Muscle of back (tissue), 11 donors: ENCODE results near the gene ING4. TPM values are rescaled to one million over a fixed set of nuclear protein-coding genes. Genes with fewer than 3 reads are reported as not detected.
A peak's percentile ranks its signal among the peaks of the same experiment; 100 is the strongest.

Source experiments
- DNase-seq, 3 donors: peaks; one replicate each; pipeline versions ENCODE4 v3.0.0 to v3.0.0-alpha.2; 2013
- polyA plus RNA-seq, 10 donors: library from polyadenylated mRNA; unstranded; fragments of 120-200 nt; gene quantifications; one replicate each; pipeline ENCODE4 v1.2.1, GENCODE V29; 2013; ENCODE audit not compliant: insufficient read length in 10 of 10

ING4 gene
- polyA plus RNA-seq, 10 donors: 43.7 to 54.1 (median 48.9) TPM

DNA sequence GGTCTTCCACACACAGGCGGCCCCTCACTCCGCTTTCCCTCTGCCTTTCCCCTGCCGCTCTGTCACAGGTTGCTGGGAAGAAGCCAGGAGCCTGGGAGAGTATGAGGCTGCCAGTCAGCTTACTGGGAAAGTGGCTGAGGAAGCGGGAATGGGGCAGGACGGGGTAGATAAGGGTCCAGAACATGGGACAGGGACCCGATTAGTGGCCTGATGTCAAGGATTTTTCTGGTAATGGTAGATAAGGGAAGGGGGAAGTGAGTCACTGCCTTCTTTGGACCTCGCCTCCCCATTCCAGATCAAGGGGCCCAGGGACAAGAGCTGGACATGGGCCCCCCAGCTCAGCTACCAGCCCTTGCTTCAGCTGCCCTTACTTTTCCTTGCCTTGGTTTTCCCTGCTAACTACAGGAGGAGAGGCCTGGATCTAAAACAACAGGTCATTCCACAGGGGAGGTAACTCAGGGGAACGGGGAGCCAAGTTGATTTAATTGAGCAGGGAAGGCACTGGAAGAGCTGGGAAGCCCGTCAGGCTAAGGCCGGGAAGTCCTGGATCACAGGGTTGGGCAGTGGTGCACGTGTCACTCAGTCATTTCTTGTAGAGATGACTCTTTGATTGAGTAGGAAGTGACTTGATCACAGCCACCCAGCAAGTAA lies 23.6 kb downstream of the ING4 start:
- DNase-seq: no peak

DNA sequence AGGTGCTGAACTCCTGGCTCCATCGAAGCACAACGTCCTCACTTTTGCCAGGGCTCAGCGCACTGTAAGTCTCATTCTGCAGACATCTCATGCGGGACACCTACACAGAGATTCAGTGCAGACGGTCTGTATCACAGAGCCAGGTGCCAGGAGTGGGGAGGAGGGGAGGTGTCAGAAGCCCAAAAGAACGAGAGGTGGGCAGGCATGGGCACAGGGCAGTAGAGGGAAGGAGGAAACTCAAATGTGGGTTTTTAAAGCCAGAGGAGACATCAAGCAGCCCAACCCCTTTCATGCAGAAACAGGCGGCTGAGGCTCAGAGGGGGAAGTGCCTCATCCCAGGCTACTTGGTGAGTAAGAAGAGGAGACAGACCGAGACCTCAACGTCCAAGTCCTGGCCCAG lies 24.6 kb downstream of the ING4 start:
- peak in 1 of 3 donors; percentile 38 for DNase-seq

DNA sequence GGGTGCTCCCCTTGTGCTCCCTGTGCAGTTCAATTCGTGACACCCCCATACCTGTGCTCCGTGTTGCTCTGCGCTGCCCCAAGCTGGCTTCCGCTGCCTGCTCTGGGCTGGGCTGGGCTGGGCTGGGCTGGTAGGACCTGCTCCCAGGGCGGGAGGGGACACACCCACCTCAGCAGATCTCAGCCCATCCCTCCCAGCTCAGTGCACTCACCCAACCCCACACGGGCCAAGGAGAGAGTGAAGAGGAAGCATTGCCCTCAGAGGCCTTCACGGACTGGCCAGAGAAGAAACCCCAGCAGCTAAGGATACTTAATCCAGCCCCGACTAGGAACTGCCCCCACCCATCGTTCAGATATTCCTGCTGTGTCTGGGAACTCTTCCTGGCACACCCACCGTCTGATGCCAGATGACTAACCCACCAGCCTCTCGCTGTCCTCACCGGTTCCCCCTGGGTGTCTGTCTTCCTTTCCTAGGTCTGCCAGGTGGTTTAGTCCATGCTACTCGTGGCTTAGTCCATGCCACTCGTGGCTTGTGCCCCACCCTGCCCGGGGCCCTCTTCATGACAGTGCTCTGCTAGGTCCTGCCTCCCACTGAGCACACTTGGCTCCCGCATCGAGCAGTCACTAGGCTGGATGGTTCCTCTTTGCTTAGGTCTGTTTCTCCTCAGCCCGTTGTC lies 26.9 kb downstream of the ING4 start, which contains the start of gene LPAR5:
TSS of gene LPAR5 (minus strand) at position 104 of the 676 bp plus-strand sequence. CDS start 14,711 bp downstream, outside the sequence.
- peak in 1 of 3 donors; percentile 27 for DNase-seq

DNA sequence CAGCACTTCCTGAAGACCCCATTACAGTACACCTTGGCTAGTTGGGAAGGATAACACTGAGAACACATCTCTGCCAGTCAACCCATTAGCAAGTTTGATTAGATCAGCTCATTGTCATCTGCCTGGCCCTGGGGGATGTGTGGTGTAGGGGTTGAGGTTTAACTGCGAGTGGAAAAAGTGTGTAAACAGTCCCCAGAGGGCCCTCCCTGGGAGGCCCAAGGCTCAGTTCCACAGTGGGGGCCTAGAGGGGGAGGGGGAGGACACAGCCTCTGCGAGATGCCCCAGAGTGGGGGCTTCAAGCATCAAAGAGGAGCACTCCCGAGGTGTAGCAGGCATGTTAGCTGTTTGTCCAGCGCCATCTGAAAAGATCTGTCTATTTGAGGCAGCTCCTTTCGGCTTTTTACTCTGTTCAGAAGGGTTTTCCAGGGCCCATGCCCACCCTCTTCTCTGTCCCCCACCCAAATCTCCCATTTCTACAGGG lies 27.5 kb downstream of the ING4 start:
- DNase-seq: no peak

DNA sequence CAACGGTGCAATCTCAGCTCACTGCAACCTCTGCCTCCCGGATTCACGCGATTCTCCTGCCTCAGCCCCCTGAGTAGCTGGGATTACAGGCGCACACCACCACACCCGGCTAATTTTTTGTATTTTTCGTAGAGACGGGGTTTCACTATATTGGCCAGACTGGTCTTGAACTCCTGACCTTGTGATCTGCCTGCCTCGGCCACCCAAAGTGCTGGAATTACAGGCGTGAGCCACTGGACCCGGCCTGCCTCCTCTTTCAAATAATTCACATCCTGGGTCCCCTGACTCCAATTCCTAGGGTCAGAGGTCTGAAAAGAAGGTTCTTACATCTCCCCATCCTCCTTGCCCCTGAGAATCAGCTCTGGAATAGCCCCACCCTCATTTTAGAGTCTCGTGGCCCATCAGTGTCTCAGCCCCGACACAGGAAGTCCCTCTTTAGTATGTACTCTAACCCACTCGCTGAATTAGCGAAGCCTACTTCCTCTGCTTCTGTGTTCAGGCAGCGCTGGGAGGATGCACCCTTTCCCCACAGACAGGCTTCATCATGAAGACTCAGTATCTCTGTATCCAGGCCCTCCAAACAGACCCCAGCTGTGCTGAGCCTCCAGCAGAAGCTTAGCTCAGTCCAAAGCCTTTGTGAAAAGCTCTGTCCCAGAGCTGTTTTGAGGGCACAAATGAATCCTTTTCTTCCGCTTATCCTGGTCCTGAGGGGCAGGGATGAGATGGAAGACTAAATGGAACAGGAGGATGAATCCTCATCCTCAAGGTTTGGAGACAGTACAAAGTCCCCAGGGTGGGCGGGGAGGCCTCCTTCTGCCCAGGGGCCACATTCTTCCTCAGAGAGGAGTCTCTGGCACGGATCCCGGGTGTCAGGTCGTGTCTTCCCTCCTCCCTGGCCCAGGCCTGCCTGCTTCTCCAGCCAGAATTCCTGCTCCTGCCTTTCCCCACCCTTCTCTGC lies 30.6 kb downstream of the ING4 start:
- peak in 1 of 3 donors; percentile 78 for DNase-seq

DNA sequence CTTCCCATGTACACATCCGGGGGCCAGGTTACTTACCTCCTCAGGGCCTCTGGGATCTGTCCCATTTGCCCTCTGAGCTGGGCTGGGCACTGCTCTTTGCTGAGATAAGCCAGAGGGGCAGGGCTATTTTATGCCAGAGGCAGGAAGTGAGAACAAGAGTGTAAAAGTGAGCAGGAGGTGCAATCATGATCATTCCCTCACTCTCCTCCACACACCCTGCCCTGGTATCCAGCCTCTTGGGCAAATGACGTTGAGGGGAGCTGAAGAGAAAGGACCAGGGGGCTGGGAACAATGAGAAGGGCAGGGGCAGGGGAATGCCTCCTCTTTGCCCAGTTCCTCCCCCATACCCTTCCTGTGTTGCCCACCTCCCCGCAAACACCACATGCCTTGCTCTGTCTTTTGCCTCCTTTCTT lies 31.4 kb downstream of the ING4 start:
- no peak for DNase-seq

DNA sequence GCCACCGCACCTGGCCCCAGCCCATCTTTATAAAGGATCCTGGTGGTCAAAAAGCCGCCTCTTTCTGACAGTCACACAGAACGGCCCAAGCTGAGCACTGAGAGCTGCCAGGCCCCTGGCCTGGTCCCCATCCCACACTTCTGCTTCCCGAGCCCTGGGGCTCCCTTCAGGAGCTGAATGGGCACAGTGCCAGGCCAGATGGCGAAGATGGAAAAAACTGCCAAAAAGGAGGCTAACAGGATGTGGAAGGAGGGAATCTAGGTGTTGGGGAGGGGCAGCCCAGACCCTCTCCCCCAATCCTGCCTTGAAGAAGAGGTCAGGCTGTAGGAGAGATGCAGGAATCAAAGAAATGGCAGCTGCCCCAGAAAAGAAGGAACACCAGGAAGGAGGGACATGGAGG lies 32.2 kb downstream of the ING4 start:
- DNase-seq: peak in 1 of 3 donors; percentile 62

DNA sequence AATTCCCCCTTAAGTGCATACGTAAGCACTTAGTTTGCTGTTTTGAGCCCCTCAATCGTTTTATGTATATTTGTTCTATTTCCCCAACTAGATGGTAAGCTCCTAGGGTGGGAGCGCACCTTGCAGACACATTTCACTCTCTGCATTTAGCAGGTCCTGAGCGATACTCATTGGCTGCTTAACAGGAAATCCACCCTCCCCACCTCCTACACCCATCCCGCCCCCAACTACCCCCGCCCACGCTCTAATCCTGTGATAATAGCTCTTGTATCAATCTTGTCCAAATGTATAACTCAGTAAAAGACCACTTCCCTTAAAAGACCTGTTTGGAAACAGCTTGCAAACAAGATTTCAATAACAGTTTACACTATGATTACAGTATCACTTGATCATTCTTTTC lies 35.3 kb downstream of the ING4 start:
- DNase-seq: no peak

DNA sequence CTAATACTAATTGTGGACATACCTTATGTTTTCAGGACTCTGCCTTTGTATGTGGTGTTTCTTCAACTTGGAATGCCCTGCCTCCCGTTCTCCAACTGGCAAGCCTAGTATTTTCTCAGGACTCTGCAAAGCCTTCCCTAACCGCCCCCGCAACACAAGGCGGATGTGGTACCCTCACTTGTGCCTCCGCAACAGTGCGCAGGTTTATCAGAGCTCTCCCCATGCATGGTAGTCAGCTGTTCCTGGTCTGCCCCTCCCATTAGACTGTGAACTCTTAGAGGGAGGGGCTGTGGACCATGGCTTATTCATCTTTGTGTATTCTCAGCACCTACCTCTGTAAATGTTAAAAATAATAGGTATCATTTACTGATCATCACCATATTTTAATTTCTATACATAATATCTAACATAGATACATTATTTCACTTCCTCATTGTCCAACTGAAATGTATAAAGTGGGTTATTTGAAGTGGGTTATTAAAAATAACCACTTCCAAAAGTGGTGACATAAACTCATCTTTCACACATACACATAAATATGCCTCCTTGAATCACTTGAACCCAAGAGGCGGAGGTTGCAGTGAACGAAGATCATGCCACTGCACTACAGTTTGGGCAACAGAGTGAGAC lies 36.1 kb downstream of the ING4 start:
- no peak for DNase-seq

DNA sequence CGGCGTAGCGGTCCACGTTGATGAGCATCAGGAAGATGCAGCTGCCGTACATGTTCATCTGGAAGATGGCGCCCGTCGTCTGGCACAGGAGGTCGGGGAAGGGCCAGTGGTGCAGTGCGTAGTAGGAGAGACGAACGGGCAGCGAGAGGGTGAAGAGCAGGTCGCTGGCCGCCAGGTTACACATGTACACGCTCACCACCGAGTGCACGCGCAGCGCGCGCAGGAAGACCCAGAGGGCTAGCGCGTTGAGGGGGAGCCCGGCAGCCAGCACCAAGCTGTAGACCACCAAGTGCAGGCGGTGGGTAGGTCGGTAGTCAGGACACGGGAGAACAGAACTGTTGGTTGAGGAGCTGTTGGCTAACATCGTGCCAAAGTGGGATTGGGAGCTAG lies 42.0 kb downstream of the ING4 start:
- no peak for DNase-seq

DNA sequence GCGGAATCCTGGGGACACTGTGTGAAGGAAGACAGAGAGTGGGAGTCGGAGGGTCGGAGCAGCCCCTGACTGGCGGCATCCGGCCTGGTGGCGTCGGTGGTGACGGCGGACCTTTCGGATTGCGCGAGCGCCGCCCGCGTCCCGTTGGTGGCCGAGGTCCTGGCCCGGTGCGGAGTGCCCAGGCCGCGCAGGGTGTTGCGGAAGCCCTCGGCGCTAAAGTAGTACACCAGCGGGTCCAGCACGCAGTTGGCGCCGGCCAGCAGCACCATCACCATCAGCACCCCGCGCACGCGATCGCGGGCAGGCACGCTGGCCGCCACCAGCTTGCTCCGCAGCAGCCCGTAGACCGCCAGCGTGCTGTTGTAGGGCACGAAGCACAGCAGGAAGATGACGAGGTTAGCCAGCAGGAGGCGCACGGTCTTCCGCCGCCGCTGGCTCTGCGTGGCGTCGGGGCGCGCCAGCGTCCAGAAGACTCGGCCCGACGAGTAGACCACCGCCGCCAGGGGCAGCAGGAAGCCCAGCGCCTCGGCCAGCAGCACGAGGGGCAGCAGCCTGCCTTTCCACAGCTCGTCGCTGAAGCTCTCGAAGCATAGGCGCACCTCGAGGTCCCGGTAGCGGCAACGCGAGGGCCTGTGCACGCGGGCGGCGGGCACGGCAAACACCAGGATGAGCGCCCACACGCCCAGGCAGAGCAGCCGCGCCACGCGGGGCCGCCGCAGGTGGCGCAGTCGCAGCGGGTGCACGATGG lies 42.6 kb downstream of the ING4 start:
- peak in 2 of 3 donors; percentile 64 to 82 for DNase-seq

DNA sequence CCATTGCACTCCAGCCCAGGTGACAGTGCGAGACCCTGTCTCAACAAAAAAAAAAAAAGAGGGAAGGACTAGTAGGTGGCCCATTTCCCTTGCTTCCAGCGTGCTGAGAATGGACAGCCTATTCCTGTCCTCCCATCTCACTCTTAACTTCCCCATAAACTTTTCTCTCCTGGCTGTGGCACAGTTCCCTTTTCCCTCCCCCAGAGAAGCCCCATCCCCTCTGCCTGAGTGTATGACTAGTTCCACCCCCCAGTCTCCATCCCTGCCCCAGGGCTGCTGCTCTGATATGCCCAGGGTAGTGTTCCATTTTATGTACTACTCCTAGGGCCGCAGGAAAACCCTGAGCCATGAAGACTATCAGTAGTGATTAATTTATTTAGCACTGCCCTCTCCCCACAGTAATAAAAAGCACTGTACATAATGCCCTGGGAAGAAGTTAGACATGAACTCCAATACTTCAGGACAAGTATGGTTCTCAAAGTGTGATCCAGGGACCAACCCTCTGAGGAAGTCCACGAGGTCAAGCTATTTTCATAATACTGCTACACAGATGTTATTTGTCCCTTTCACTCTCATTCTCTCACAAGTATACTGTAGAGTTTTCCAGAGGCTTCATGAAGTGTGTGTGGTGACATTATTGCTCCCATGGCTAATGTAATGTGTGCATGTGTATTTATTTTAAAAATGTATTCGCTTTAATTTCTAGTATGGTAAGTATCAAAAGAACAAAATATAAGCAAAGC lies 44.3 kb downstream of the ING4 start:
- no peak for DNase-seq

DNA sequence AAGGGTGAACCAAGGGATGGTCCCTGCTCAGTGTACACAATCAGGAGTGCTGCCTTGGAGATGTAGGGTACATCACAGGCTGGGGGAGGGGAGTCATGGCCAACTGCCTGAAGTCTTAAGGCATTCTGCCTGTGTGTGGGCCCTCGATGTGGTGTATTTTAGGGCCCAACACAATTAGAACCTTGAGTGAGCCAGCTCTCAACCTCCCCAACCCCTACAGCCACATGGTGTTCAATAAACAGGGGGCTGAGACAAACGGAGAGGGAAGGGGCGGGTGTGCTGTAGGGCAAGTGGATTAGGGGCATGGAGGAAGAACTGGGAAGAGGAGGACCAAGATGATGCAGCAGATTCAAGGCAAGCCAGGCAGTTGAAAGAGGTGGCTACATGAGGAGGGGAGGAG lies 47.1 kb downstream of the ING4 start:
- DNase-seq: peak in 1 of 3 donors; percentile 49

DNA sequence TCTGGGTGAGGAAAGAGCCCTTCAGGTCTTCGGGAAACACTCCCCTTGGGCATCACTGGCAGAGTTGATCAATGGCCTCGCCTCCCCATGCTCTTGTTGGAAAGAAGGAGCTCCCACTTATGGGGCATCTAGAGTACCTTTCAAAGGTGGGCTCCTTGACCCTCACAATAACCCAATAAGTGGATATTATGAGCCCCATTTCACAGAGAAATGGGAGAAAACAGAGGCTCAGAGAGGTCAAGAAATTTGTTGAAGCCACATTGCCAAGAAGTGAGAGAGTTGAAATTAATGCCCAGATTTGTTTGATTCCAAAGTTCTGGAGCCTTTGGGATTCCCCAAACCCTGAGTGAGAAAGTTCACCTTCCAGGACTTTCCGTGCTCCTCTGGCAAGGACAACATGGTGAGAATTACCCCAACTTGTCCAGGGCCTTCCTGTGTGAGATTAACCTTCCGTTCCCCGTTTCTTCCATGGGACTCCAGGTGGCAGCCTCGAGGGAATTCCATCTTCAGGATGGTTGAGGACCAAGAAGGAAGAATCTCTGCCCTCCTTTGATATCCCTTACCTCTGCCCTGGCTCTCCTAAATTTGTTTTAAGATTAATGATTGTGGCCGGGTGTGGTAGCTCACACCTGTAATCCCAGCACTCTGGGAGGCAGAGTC lies 48.3 kb downstream of the ING4 start:
- DNase-seq: no peak

DNA sequence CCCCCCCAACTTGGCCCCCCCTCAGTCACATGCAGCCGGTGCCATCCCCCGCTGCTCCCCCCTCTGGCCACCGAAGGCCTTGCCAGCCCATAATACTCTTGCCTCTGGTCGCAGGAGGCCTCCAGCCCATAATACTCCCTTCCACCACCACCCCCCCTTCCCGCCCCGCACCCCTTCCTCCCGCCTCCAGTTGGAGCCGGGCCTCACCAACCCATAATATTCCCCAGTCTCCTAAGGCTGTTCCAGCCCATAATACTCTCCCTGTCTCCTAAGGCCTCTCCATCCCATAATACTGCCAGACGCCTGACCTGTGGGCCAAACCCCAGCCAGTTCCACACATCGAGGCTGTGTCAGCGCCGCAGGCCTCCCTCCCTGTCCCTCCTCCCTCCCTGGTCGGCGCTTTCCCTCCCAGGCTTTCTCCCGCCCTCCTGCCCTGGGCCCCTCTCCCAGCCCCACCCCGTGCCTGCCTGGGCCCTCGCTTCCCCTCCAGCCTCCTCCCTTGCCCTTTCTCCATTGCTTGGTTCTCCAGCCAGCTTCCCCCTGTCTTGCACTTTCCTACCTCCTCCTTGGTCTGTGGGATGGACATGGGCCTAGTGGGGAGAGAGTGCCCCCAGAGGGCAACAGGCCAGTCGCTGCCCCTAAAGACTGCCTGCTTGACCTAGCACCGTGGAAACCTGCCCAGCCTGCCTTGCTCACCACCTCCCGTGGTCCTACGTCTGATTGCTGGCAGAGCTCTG lies 49.0 kb downstream of the ING4 start:
- DNase-seq: peak; percentile 95 to 97 (median 95)

DNA sequence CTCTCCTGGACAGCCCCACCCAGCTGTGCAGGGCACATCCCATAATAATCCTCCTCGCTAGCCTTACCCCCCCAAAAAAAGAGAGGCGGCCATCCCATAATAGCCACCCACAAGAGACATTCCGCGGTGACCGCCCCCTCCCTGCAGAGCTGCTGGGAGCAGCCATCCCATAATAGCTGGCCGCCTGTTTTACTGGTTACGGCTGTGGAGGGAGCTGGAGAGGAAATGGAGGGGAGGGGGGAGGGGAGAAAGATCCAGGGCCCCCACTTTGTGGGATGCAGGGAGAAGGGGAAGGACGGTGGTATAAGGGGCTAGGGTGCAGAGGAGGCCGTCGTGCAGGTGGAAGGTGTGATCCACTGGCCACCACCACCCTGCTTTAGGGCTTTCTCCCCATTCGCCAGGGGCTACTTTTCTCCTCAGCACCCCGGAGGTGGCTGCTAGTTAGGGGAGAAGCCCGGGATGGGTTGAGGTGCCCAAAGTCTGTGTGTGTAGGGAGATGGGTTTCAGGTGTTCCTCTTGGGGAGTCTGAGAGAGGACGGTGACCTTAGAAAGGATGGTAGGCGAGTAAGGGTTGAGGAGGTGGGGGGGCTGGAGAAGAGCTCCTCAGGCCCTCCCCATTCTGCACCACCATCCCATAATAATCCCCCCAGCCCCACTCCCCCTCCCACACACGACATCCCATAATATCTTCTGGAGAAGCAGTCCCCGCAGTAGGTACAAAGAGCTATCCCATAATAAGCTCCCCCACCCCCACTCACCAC lies 49.7 kb downstream of the ING4 start:
- DNase-seq: peak; percentile 69 to 91 (median 70)

DNA sequence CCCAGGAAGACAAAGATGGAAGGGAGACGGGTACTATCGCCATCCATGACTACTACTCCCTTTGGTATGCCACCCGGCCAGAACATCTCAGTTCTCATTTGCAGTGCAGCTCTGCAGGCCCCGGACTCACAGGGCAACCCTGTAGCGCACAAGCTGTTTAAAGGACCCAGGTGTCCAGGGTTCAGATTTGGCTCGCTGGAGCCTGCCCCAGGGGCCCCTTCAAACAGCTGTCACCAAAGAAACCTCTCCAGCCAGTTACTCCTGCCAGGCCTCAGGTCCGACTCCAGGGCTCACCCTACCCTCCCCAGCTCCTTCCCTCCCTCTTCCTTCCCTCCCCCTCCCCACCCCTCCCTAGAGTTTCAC lies 50.3 kb downstream of the ING4 start:
- no peak for DNase-seq

DNA sequence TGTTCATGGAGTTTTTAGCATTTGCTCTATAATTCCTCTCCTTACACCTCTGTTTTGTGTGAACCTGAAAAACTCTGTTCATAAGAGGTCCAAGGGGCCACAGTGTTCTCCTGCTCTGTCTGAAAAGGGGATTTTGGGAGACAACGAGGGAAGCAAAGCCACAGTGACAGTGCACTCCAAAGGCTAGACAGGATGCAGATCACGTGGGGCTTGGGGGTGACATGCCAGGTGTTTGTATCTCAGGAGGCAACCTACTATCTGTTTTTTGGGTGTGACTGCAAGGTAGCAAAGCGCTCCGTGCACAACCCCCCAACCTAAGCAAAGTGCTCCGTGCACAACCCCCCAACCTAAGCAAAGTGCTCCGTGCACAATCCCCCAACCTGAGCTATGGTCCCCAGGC lies 50.7 kb downstream of the ING4 start:
- DNase-seq: no peak
